Subcutaneous adipose tissue (tissue), 4 donors: Measurements from ENCODE around the gene KDM4C. TPM values are rescaled to one million over a fixed set of nuclear protein-coding genes. Genes with fewer than 3 reads are reported as not detected.

Experiments used
- total RNA-seq, 4 donors: library from RNA; depleted of rRNA; stranded (reverse); fragments of >200 nt; gene quantifications; one replicate each; pipeline ENCODE4 v1.1.0, GENCODE V29; 2016
- TF ChIP-seq, protein P1 (sequence below): fragments of 450-650 bp; IDR thresholded peaks from one replicate; pipeline ENCODE4 v1.5.1; 2016; ENCODE audit warnings: low read depth, mild to moderate bottlenecking, control low read depth, antibody characterized with exemption, moderate library complexity

The KDM4C gene
- total RNA-seq, 4 donors from 2014 or later: 31.6 to 37.2 (median 34.0) TPM

GRCh38 chr9:6961845-6962522 lies 204.2 kb downstream of the KDM4C start:
- TF ChIP-seq, protein P1, sequence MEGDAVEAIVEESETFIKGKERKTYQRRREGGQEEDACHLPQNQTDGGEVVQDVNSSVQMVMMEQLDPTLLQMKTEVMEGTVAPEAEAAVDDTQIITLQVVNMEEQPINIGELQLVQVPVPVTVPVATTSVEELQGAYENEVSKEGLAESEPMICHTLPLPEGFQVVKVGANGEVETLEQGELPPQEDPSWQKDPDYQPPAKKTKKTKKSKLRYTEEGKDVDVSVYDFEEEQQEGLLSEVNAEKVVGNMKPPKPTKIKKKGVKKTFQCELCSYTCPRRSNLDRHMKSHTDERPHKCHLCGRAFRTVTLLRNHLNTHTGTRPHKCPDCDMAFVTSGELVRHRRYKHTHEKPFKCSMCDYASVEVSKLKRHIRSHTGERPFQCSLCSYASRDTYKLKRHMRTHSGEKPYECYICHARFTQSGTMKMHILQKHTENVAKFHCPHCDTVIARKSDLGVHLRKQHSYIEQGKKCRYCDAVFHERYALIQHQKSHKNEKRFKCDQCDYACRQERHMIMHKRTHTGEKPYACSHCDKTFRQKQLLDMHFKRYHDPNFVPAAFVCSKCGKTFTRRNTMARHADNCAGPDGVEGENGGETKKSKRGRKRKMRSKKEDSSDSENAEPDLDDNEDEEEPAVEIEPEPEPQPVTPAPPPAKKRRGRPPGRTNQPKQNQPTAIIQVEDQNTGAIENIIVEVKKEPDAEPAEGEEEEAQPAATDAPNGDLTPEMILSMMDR: no peak

- TF ChIP-seq, protein P1: no peak
These were observed 207.8 kb downstream of the KDM4C start for GRCh38 chr9:6965566-6965965.

GRCh38 chr9:6968271-6968670 lies 210.5 kb downstream of the KDM4C start:
- TF ChIP-seq, protein P1: no peak

DNA sequence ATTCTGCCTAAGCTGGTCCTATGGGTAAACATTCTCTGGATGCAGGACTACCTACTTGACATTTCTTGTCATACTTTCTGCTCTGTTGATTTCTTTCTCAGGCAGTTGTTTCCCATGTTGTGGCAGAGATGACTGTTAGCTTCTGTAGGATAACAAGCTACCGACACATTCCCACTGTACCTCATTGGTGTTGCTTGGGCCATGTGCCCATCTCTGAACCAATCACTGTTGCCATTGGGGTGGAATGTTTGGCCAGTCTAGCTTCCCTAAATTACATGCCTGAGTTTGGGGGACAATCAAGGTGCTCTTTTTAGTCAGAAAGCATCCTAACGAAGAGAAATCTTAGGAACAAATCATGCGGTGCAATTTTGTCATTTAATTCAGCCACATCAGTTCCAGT lies 212.0 kb downstream of the KDM4C start:
- TF ChIP-seq, protein P1: no peak

- TF ChIP-seq, protein P1: no peak
These were observed 215.3 kb downstream of the KDM4C start for GRCh38 chr9:6973089-6973488.

- TF ChIP-seq, protein P1: no peak
These were observed 216.0 kb downstream of the KDM4C start for GRCh38 chr9:6973762-6974161.

DNA sequence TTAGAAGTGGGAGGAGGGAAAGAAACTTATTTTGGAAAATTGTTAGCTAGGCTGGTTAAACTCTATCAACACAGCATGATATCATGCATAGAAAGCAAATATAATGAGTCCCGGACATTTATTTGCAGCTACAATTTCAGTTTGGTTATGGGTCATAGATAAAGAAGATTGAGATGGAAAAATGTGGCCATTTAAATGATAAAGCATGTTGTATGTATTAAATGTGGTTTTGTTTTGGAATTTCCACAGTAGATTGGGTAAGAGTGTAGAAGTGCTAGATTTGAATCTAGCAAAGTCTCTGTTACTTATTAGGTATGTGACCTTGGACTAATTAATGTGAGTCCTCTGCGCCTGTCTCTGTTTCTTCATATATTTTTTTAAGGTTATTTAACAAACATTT lies 217.4 kb downstream of the KDM4C start:
- TF ChIP-seq, protein P1: no peak
